ENCODE measurements around the gene LINC00305.

LINC00305 gene

DNA sequence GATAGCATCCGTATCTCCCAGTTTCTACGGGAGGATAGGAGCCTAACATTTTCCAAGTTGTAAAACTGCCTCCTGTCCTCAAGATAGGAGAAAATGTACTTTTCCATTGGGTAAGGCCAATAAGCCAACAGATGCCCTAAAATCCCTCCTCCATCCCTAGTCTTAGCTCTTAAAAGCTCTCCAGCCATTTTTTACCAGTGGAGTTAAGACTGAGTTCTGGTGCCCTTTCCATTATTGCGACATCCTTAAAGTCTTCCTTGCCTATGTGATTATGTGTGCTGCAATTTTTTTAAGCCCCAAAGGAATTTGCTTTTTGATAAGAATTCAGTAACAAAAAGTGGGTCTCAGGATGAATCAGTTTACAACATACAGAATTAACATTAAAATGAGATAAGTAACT, 33.0 kb downstream of the LINC00305 start:
- DNase-seq (ENCODE audit: low spot score): no peak

DNA sequence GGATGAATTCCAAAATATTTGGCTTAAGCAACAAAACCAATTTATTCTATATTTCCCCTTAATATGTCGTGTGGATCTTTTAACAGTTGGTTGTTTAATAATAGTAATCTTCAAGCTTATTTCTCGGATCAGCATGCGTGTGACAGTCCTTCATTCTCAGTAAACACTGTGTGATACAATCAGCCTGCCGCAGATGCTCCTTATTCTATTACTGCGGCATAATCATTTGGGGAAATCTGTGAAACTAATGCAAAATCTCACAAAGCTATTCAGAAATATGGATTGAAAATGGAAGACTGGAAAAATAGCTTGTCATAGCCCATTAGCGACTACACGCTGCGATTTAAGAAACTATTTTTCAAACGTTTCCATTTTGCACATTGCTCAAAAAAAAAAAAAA, 36.9 kb downstream of the LINC00305 start:
- no peak for DNase-seq (ENCODE audit: low spot score)

DNA sequence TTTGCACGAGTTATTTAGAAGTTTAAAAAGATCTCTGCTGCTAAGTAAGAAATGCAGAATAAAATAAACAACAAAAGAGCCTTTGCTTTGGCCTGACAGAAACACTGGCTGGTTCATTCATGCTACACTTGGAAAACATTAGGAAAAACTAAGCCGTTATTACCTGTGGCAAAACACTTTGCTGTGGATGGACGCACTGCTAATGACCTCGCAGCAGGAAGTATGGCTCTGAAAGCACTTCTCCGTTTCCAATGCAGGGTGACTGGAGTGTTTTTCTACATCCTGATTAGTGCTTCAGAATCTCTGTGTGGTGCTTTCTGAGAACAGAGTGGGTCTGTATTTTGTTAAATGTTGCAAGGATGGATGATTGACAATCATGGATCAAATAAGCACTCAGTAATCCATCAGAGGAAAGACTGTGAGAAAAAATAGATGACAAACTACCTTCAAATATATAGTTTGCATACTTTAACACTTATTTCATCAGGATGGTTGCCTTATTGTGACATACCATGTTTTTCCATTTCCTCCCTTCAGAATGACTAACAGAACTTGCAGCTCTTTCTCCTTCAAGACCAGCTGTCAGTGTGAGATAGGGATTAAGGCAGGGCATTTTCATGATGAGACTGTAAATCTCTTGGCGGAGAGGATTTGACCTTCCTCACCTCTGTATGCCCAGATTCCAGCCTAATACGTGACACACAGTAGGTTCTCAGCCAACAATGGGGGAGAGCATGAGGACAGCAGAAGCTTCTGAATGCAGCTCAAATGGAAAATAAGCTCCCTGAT, 38.0 kb downstream of the LINC00305 start:
- DNase-seq (ENCODE audit: low spot score): peak; percentile 31

DNA sequence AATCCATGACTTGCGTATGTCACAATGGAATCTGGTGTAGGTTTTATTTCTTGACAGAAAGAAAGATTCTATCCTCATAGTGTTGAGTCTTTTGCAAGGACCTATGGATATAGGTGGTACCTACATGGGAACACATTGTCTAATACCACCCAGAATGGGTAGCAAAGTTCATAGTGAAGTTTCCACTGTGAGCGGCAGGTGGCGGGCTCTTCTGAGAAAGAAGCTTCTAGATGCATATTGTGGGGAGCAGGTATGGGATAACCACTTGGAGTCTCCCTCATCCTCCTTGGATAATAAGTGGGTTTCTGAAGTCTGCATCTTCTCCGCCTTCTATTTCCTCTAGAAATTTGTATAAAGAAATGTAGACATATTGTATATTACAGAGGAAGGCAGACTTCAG, 44.9 kb downstream of the LINC00305 start:
- no peak for DNase-seq (ENCODE audit: low spot score)

- no peak for DNase-seq (ENCODE audit: low spot score)
Observed at GRCh38 chr18:64100116-64100922, 48.6 kb downstream of the LINC00305 start.

DNA sequence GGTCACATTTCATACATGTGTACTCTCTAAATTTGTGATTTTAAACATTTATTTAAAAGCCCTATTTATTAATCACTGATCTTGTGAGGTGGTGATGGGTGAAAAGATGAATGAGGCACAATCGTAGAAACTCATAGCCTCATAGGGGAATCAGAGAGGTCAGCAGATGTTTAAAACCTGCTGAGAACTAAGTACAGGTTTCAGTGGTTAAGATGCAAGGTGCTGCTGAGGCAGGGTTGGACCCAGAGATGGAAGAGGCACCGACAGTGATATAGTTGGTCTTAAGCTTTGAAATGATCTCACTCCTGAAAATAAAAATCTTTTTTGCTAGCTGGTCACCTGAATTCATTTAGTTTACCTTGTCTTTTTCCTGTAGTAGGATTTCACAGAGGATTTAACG, 49.6 kb downstream of the LINC00305 start:
- no peak for DNase-seq (ENCODE audit: low spot score)

DNA sequence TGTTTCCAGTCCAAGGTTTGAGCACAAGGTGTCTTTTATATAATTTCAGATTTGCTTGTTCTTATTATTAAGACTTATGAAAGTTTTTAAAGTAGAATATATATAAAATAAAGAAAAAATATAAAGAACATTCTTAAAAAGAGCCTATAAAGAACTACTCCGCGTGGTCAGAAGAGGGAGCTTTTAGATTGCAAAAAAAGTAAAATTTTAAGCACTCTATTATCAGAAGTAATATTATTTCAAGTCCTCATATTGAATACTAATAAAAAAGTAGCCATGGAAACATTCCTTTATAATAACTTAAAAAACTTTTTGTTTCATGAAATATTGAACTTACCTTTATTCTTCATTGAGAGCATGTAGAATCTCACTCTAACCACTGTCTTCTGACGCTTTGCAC, 51.4 kb downstream of the LINC00305 start:
- no peak for DNase-seq (ENCODE audit: low spot score)

- DNase-seq (ENCODE audit: low spot score): no peak
Observed at GRCh38 chr18:64095056-64095455, 53.8 kb downstream of the LINC00305 start.

GRCh38 chr18:64094210-64094609, 54.7 kb downstream of the LINC00305 start:
- no peak for DNase-seq (ENCODE audit: low spot score)

- DNase-seq (ENCODE audit: low spot score): peak; percentile 44
Observed at GRCh38 chr18:64091526-64091925, 57.4 kb downstream of the LINC00305 start.

DNA sequence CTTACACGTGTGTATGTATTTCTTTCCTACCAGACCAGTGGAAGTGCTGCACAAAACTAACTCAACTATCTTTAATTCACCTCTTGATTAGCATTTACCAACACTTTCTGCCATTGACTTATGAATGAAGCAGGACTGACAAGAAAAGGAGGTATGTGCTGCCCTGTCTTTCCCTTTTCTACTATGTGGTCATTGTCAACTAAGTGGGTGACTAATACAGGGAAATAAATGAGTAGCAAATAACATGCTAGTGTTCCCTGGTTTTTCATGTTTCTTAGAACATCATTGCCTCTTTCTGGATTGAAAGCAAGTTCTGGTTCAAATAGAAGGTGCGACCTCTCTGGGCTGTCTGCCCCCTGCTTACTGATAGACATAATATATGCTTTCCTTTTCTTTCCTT, 58.0 kb downstream of the LINC00305 start:
- DNase-seq (ENCODE audit: low spot score): peak; percentile 40

GRCh38 chr18:64083916-64084315, 65.0 kb downstream of the LINC00305 start:
- no peak for DNase-seq (ENCODE audit: low spot score)

DNA sequence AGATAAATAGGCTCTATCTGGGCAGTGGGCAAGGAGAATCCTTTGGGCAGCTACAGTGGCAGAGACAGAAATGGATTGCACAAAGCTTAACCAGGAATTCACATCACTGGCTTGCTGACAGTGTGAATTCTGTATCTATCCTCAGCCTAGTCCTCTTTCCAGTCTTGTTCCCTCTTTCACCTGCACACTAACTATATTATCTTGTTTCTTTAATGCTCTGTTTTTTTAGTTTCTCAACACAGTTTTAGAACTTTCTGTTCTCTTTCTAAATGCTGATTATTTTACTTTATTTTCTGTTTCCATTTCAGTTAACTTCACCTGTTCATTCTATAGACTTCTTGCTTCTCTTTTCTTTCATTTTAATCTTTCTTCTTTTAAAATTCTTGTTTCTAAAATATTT, 66.4 kb downstream of the LINC00305 start:
- no peak for DNase-seq (ENCODE audit: low spot score)

- DNase-seq (ENCODE audit: low spot score): no peak
Observed at GRCh38 chr18:64082054-64082453, 66.8 kb downstream of the LINC00305 start.

DNA sequence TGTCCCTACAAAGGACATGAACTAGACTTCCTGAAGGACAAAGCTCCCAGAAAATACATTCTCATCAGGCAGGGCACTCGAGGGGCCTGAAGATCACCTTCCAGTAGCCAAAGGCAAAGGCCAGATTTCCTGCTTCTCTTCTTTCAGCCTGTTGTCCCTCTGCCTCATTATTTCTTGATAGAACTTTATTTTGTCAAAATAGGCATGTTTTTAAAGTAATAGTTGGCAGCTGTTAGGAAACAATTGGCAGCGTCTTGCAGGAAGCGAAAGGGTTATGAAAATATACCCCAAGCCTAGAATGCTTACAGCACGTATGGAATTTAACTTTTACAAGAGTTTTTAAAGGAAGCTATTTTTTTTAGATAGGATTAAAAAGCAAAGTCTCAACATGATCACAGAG, 74.9 kb downstream of the LINC00305 start:
- DNase-seq (ENCODE audit: low spot score): no peak

DNA sequence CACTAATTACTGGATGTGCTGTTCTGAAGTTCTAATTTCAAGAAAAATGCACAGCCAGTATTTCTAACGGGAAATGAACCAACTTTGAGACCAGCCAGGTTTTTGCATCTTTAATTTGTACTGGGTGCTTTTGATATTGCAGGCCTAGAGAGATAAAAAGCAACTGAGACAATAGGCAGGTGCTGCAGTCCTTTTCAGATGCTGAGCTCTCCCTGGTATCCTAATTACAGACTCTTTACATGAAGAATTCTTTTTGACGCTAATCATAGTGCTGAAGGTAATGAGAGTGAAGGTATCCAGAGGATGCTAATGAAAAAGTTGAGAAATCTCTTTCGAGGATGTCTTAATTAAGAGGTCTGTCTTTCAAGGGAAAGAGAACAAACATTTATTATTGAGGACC, 93.9 kb downstream of the LINC00305 start:
- DNase-seq (ENCODE audit: low spot score): no peak

DNA sequence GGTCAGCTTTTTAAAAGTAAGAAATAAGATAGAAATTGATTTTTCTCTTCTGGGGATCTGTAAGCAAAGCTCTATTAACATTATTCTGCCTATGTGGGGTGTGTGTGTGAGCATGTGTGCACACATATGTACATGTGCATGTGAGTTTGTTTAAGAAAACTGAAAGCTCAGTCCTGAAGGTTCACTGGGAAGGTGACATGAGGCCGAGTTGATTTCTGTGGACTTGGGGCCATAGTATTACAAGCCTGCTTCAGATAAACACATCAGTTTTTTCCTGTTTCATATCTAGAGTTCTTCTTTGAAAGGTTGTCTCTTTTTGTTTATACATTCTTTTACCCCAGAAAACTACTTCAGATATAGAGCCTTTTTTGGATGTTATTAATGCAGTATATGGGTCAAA, 95.6 kb downstream of the LINC00305 start:
- no peak for DNase-seq (ENCODE audit: low spot score)

DNA sequence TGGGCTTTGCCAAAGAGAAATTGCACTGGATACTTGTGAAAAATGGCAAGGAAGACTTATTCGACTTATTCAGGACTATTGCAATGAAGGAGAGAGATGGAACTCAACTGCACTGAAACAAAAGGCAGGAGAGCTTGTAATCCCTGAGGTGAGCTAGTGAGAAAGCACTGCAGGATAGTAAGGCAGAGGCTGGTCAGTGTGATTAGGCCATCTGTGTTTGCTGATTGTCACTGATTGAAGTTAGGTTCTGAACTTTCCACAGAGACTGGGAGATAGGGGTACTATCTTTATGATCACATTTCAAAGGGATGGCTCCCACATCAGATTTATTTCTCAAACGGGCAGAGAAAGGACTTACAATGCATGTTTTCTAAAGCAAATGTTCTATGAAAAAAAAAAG, 96.1 kb downstream of the LINC00305 start:
- no peak for DNase-seq (ENCODE audit: low spot score)

DNA sequence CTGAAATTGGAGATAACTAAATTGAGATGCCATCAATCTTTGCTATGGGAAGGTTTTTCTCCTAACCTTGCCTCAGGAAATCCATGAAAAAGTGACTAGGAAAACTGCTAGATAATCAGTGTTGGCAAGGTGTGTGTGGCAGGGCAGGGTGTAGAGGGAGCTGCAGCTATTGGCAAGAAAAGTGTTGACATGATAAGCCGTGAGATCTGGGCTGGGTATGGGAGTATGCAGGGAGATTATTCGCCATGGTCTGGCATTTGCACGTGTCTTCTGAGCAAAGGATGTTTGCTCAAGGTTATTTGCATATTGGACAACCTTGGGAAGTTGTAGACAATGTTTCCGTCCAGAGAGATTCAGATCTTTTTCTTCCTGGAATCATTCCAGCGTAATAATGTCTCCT, 104.3 kb downstream of the LINC00305 start:
- no peak for DNase-seq (ENCODE audit: low spot score)

GRCh38 chr18:64042728-64043358, 106.0 kb downstream of the LINC00305 start:
- DNase-seq (ENCODE audit: low spot score): no peak

DNA sequence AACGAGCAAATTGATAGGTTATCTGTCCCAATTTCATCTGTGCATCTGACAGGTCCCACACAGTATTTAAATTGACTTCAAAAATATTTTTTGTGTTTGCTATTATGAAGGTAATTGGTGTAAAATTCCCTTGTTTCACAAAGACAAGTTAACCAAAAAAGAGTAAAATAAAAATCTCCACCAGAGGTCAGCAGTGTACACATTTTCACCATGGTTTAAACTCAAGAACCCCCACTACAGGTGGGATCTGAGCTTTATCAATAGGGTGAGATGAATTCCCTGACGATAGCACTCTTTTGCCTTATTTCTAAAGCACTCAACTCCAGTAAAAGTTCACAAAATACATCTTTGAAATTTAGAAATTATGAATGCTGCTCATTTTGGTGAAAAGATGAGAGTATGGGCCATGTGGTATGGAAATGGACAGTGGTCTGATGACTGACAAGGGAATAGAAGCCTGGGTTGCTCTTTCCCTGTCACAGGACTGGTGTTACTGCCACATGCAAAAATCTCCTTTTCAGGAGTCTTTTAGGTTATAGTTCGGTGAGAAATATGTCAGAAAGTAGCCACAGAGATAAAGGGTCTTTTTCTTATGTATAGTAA, 111.0 kb downstream of the LINC00305 start:
- DNase-seq (ENCODE audit: low spot score): peak; percentile 50

- DNase-seq (ENCODE audit: low spot score): no peak
Observed at GRCh38 chr18:64032312-64032711, 116.6 kb downstream of the LINC00305 start.

- DNase-seq (ENCODE audit: low spot score): no peak
Observed at GRCh38 chr18:64031411-64031810, 117.5 kb downstream of the LINC00305 start.

Measured in kidney tubule cell (primary cell).